ENCODE measurements around the gene TSPAN32.

Gene TSPAN32

DNA sequence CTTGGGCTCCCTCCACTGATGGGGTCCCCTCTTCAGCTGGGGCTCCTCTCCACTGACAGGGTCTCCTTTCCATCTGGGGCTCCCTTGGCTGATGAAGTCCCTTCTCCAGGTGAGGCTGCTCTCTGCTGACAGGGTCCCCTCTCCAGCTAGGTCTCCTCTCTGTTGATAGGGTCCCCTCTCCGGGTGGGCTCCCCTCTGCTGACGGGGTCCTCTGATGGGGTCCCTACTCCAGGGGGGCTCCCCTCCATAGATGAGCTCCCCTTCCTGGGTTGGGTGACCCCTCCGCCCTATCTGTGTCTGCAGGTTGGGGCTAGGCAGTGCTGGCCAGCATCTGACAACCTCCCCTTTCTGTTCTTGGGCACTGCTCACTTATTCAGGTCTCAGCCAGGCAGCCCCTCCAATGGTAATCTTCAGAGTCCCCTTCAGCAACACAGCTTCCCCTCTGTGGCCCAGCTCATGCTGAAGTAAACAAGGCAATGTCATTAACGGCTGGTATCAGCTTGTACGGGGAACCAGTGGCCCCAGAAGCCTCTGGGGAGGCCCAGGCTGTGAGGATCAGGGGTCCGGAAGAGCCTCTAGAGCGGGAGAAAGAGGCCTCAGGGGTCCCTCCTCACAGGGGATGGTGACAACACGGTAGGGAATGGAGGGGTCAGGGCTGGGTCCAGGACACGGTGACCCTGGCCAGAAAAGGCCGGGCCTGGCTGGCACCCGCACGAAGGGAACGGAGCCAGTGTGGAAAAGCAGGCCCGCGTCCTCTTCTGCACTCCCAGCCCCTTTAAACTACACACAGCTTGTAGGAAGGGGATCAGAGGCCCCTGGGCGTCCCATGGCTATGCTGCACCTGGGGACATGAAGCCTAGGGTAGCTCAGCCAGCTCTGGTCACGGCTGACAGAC, 65.7 kb downstream of the TSPAN32 start:
- DNase-seq, result no peak
